Fibroblast of skin of abdomen (primary cell): Measurements from ENCODE around the gene CSRNP2.
"Not testable (repeated sequence)": the region's sequence is repeated elsewhere in the genome, so short reads cannot be mapped to it uniquely, and the experiment has no call there.

Source experiments
- DNase-seq: peaks from one replicate; pipeline ENCODE4 v3.0.0-alpha.2; 2013

CSRNP2 gene

DNA sequence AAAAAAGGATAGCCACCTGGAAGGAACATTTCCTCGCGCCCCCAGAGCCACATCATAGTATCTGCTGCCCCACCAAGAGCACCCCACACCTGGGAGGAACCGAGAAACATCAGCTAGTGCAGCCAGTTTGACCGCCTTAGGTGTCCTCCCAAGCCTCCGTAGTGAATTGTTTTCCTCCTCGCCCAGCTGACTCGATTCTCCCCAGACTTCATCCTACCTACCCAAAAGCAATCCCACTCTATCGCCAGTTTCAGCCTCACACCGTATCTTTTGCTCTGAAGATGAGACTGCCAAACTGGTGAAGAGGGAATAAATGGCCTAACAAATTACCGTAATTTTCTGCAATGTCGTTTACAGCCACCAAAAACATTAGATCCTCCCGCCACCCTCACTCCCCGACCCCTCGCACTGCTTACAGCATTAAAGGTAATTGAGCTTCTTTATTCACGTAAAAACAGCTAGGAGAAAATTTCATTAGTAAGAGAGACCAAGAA lies 56.0 kb downstream of the CSRNP2 start:
- no peak for DNase-seq

GRCh38 chr12:51025836-51026638 lies 57.4 kb downstream of the CSRNP2 start, which contains the start of gene SLC11A2:
Gene SLC11A2, minus strand, starts transcription at chr12:51026384. Its CDS starts 15,656 bp downstream, at chr12:51010728.
- DNase-seq, result peak; percentile 94

- DNase-seq, result no peak
These were observed 58.0 kb downstream of the CSRNP2 start for GRCh38 chr12:51025338-51025835.

GRCh38 chr12:51023625-51024382 lies 59.6 kb downstream of the CSRNP2 start:
- no peak for DNase-seq

DNA sequence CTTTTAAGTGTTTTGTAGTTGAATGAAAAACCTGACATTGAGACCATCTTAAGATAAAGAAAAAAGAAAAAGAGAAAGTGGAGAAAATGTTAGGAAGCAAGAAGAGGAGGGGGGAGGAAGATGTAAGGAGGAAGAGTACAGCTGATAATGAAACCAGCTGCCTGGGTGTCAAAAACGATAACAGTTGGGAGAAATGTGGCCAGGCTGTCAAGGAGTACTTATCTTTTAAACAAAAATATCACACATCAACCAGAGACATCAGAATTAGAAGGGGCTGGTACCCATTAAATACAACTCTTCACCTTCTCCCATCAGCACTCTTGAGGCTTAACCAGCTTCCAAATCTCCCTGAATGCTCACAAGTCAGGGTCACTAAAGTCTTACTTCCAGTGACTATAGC lies 61.7 kb downstream of the CSRNP2 start:
- no peak for DNase-seq

GRCh38 chr12:51020448-51021182 lies 62.8 kb downstream of the CSRNP2 start:
- no peak for DNase-seq

DNA sequence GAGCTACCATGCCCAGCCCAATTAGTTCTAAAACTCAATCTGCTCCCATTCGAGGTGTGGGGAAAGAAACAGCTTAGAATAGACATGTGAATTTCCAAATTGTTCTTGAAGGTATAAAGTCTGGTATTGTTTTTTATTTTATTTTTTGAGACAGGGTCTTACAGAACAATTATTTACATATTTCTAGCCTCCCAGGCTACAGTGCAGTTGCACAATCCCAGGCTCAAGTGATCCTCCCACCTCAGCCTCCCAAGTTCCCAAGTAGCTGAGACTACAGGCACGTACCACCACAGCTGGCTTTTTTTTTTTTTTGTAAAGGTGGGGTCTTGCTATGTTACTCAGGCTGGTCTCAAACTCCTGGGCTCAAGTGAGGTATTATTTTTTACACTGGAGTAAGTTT lies 63.5 kb downstream of the CSRNP2 start:
- DNase-seq, result no peak

GRCh38 chr12:51018956-51019355 lies 64.4 kb downstream of the CSRNP2 start:
- no peak for DNase-seq

- no peak for DNase-seq
These were observed 65.9 kb downstream of the CSRNP2 start for GRCh38 chr12:51017452-51017851.

DNA sequence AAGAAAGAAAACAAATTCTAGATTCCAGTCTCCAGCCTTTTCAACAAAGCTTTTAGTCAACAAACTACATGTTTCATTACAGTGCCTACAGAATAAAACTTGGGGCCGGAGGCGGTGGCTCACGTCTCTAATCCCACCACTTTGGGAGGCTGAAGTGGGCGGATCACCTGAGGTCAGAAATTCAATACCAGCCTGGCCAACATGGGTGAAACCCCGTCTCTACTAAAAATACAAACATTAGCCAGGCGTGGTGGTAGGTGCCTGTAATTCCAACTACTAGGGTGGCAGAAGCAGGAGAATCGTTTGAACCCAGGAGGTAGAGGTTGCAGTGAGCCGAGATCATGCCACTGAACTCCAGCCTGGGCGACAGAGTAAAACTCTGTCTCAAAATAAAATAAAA lies 68.9 kb downstream of the CSRNP2 start:
- not testable (repeated sequence) for DNase-seq

DNA sequence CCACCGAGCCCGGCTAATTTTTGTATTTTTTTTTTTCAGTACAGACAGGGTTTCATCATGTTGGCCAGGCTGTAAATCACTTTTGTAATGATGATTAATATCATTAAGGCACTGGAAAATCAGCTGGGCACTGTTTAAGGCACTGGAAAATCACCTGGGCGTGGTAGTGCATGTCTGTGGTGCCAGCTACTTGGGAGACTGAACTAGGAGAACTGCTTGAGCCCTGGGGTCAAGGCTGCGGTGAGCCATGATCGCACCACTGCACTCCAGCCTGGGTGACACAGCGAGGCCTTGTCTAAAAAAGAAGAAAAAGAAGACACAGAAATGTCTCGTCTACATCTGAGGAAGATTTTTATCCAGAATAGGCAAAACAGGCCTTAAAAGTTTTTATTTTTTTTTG lies 70.0 kb downstream of the CSRNP2 start:
- no peak for DNase-seq

GRCh38 chr12:51012570-51013236 lies 70.7 kb downstream of the CSRNP2 start:
- DNase-seq, result no peak

- no peak for DNase-seq
These were observed 71.4 kb downstream of the CSRNP2 start for GRCh38 chr12:51011955-51012354.
